Colonic mucosa (tissue), 4 donors: ENCODE results near the gene MRNIP. TPM values are rescaled to one million over a fixed set of nuclear protein-coding genes. Genes with fewer than 3 reads are reported as not detected.

Experiments
- DNase-seq: peaks from one replicate; pipeline ENCODE4 v3.0.0-alpha.2; 2020
- H3K27ac ChIP-seq: fragments of 200-600 bp; one replicate; pipeline ENCODE4 v1.8.0; 2021
- H3K27me3 ChIP-seq: fragments of 200-600 bp; one replicate; pipeline ENCODE4 v1.8.0; 2021
- H3K36me3 ChIP-seq: fragments of 200-600 bp; one replicate; pipeline ENCODE4 v1.8.0; 2021
- H3K4me1 ChIP-seq: fragments of 200-600 bp; one replicate; pipeline ENCODE4 v1.8.0; 2021; ENCODE audit warnings: mild to moderate bottlenecking
- H3K4me3 ChIP-seq: fragments of 200-600 bp; one replicate; pipeline ENCODE4 v1.8.0; 2021
- H3K9ac ChIP-seq, 2 donors: one replicate each; pipeline ENCODE4 v1.7.0; 2013; ENCODE audit warnings: control low read depth in 2 of 2, low read depth in 2 of 2, low read length in 2 of 2
- H3K9me3 ChIP-seq: fragments of 200-600 bp; one replicate; pipeline ENCODE4 v1.8.0; 2021
- CTCF ChIP-seq: fragments of 200-600 bp; IDR thresholded peaks from one replicate; pipeline ENCODE4 v1.8.0; 2022; ENCODE audit warnings: antibody characterized with exemption, mild to moderate bottlenecking
- intact Hi-C: fragments of 100-400 bp; cut with DNase I; formaldehyde crosslinking; loops from one replicate; pipeline ENCODE4 v1.14.1; 2022
- total RNA-seq, 2 donors: library from RNA; stranded (reverse); fragmentation: NEBNext Ultra II Directional in 1 of 2; extraction: Animal tissue kit (Norgen Biotek cat#: 25700) in 1 of 2; gene quantifications; one replicate each; pipeline ENCODE4 v1.2.1, GENCODE V29; 2021
- donor health status: healthy.
- donor health status: DM: no; HTN: no; CAD: no.
- donor health status: DM: no; HTN: no; CAD: no.

MRNIP gene
- total RNA-seq, 2 donors from 2014 or later, result 8.6 to 17.5 TPM

- DNase-seq, result no peak
- Histone ChIP-seq H3K4me3 (no peak overlapping the region), H3K27ac (no peak overlapping the region), H3K9me3 (no peaks in the 10 kb centered on the region), H3K4me1 (no peaks in the 10 kb centered on the region), H3K9ac (no peak overlapping the region), H3K27me3 (no peaks in the 10 kb centered on the region), H3K36me3 (peaks cover 28% of the 10 kb centered on the region)
- intact Hi-C loops, result no loop called here
- TF ChIP-seq CTCF, result no peak
Observed at GRCh38 chr5:179834120-179834519, 24.5 kb downstream of the MRNIP start.

GRCh38 chr5:179833709-179834070 is 24.9 kb downstream of the MRNIP start:
- Histone ChIP-seq H3K9ac (no peak overlapping the region), H3K36me3 (peaks cover 28% of the 10 kb centered on the region), H3K4me3 (no peak overlapping the region), H3K27me3 (no peaks in the 10 kb centered on the region), H3K27ac (no peak overlapping the region), H3K9me3 (no peaks in the 10 kb centered on the region), H3K4me1 (no peaks in the 10 kb centered on the region)
- DNase-seq, result no peak
- intact Hi-C loops, result no loop called here
- no peak for TF ChIP-seq CTCF

GRCh38 chr5:179833056-179833708 is 25.4 kb downstream of the MRNIP start:
- no peak overlapping the region for H3K9ac ChIP-seq
- H3K4me1 ChIP-seq, result no peaks in the 10 kb centered on the region
- no peak for DNase-seq
- H3K9me3 ChIP-seq, result no peaks in the 10 kb centered on the region
- H3K27me3 ChIP-seq, result no peaks in the 10 kb centered on the region
- no peak overlapping the region for H3K4me3 ChIP-seq
- peaks cover 25% of the 10 kb centered on the region for H3K36me3 ChIP-seq
- TF ChIP-seq CTCF, result no peak
- intact Hi-C loops, result no loop called here
- no peak overlapping the region for H3K27ac ChIP-seq

- no peak for TF ChIP-seq CTCF
- Histone ChIP-seq H3K4me1 (peaks cover 4% of the 10 kb centered on the region), H3K27me3 (no peaks in the 10 kb centered on the region), H3K27ac (no peak overlapping the region), H3K9me3 (no peaks in the 10 kb centered on the region), H3K36me3 (peaks cover 23% of the 10 kb centered on the region), H3K4me3 (no peak overlapping the region), H3K9ac (no peak overlapping the region)
- DNase-seq, result no peak
- intact Hi-C loops, result no loop called here
Observed at GRCh38 chr5:179832039-179832745, 26.4 kb downstream of the MRNIP start.

- no peak for DNase-seq
- intact Hi-C loops, result no loop called here
- Histone ChIP-seq H3K9me3 (no peaks in the 10 kb centered on the region), H3K9ac (no peak overlapping the region), H3K27ac (no peak overlapping the region), H3K36me3 (peaks cover 29% of the 10 kb centered on the region), H3K4me3 (no peak overlapping the region), H3K27me3 (no peaks in the 10 kb centered on the region), H3K4me1 (peaks cover 13% of the 10 kb centered on the region)
- no peak for TF ChIP-seq CTCF
Observed at GRCh38 chr5:179830818-179831468, 27.7 kb downstream of the MRNIP start.
